ENCODE measurements around the gene PIP4P1.

Gene PIP4P1

GRCh38 chr14:20499108-20499507 is 37.9 kb upstream of the PIP4P1 start:
- no peak for DNase-seq (ENCODE audit: low read depth)
- no peak for TF ChIP-seq CTCF (conservative IDR thresholded peaks at IDR 0.05; ENCODE audit: control insufficient read depth, insufficient read depth, low read depth, low read length)
- no peak overlapping the region for H3K4me3 ChIP-seq (ENCODE audit: control insufficient read depth, low read depth, low read length)

- DNase-seq (ENCODE audit: low read depth): no peak
- no peak overlapping the region for H3K4me3 ChIP-seq (ENCODE audit: control insufficient read depth, low read depth, low read length)
- TF ChIP-seq CTCF (conservative IDR thresholded peaks at IDR 0.05; ENCODE audit: control insufficient read depth, insufficient read depth, low read depth, low read length): no peak
Measured at GRCh38 chr14:20498622-20499021, 37.4 kb upstream of the PIP4P1 start.

- peak; percentile 83 for DNase-seq (ENCODE audit: low read depth)
- H3K4me3 ChIP-seq (ENCODE audit: control insufficient read depth, low read depth, low read length): no peak overlapping the region
- TF ChIP-seq CTCF (conservative IDR thresholded peaks at IDR 0.05; ENCODE audit: control insufficient read depth, insufficient read depth, low read depth, low read length): no peak
Measured at GRCh38 chr14:20494935-20495766, 33.9 kb upstream of the PIP4P1 start.

GRCh38 chr14:20493634-20494033 is 32.4 kb upstream of the PIP4P1 start:
- DNase-seq (ENCODE audit: low read depth): no peak
- TF ChIP-seq CTCF (conservative IDR thresholded peaks at IDR 0.05; ENCODE audit: control insufficient read depth, insufficient read depth, low read depth, low read length): no peak
- no peak overlapping the region for H3K4me3 ChIP-seq (ENCODE audit: control insufficient read depth, low read depth, low read length)

- H3K4me3 ChIP-seq (ENCODE audit: control insufficient read depth, low read depth, low read length): no peak overlapping the region
- TF ChIP-seq CTCF (conservative IDR thresholded peaks at IDR 0.05; ENCODE audit: control insufficient read depth, insufficient read depth, low read depth, low read length): no peak
- no peak for DNase-seq (ENCODE audit: low read depth)
Measured at GRCh38 chr14:20492486-20492885, 31.3 kb upstream of the PIP4P1 start.

- DNase-seq (ENCODE audit: low read depth): no peak
- no peak for TF ChIP-seq CTCF (conservative IDR thresholded peaks at IDR 0.05; ENCODE audit: control insufficient read depth, insufficient read depth, low read depth, low read length)
- no peak overlapping the region for H3K4me3 ChIP-seq (ENCODE audit: control insufficient read depth, low read depth, low read length)
Measured at GRCh38 chr14:20490563-20490962, 29.3 kb upstream of the PIP4P1 start.

All from fibroblast of mammary gland (primary cell).